Natural killer cell (primary cell): ENCODE results near the gene MGAT1. TPM values are rescaled to one million over a fixed set of nuclear protein-coding genes. Genes with fewer than 3 reads are reported as not detected.

Experiments
- ATAC-seq, 3 donors: fragments of 150-1000 bp in 2 of 3; fragments of 200-7000 bp in 1 of 3; cut with Tn5 transposase; 1 replicate in 1 of 3; 2 replicates in 2 of 3; pipeline ENCODE4 v1.10.0; 2021; ENCODE audit warnings: mild to moderate bottlenecking in 2 of 3, moderate library complexity in 2 of 3
- DNase-seq, 2 donors: peaks; one replicate each; pipeline versions ENCODE4 v3.0.0 to v3.0.0-alpha.2; 2013 to 2021; ENCODE audit warnings: mixed read lengths in 1 of 2
- H3K27ac ChIP-seq: one replicate; pipeline ENCODE4 v1.5.1; 2013; ENCODE audit warnings: mild to moderate bottlenecking, low read length
- H3K27me3 ChIP-seq: one replicate; pipeline ENCODE4 v1.6.1; 2013; ENCODE audit warnings: low read length; ENCODE audit not compliant: control insufficient read depth, insufficient read depth
- H3K36me3 ChIP-seq: one replicate; pipeline ENCODE4 v1.6.1; 2013; ENCODE audit warnings: low read length; ENCODE audit not compliant: control insufficient read depth, insufficient read depth
- H3K4me1 ChIP-seq: one replicate; pipeline ENCODE4 v1.6.1; 2013; ENCODE audit warnings: low read length; ENCODE audit not compliant: control insufficient read depth, insufficient read depth
- H3K4me3 ChIP-seq: one replicate; pipeline ENCODE4 v1.5.1; 2013; ENCODE audit warnings: low read length
- H3K9me3 ChIP-seq: one replicate; pipeline ENCODE4 v1.6.1; 2013; ENCODE audit warnings: low read length; ENCODE audit not compliant: control insufficient read depth, insufficient read depth
- H3K27ac Mint-ChIP-seq, 2 donors: one replicate each; pipeline ENCODE4 v1.8.0; 2022; ENCODE audit warnings: mild to moderate bottlenecking in 2 of 2, mixed read lengths in 2 of 2, moderate library complexity in 1 of 2
- H3K27me3 Mint-ChIP-seq, 2 donors: one replicate each; pipeline ENCODE4 v1.8.0; 2022; ENCODE audit warnings: low read depth in 2 of 2, mixed read lengths in 2 of 2
- H3K36me3 Mint-ChIP-seq: one replicate; pipeline ENCODE4 v1.8.0; 2022; ENCODE audit warnings: mixed read lengths
- H3K4me1 Mint-ChIP-seq, 2 donors: one replicate each; pipeline ENCODE4 v1.8.0; 2022; ENCODE audit warnings: mixed read lengths in 2 of 2
- H3K4me3 Mint-ChIP-seq: one replicate; pipeline ENCODE4 v1.8.0; 2022; ENCODE audit warnings: mild to moderate bottlenecking, moderate library complexity, mixed read lengths
- H3K9me3 Mint-ChIP-seq, 2 donors: one replicate each; pipeline ENCODE4 v1.8.0; 2022; ENCODE audit warnings: mixed read lengths in 2 of 2
- WGBS: methylation state at CpG from one replicate; pipeline ENCODE4 v1.1.7; 2013; ENCODE audit warnings: missing lambda C conversion rate; ENCODE audit not compliant: insufficient coverage; 5-methylcytosine and 5-hydroxymethylcytosine counted together
- intact Hi-C: fragments of 100-400 bp; cut with micrococcal nuclease; formaldehyde crosslinking; loops from one replicate; pipeline ENCODE4 v1.14.2; 2022
- total RNA-seq, 4 donors: library from RNA; stranded (reverse); fragments of 120-200 nt in 1 of 4; gene quantifications; one replicate each; pipeline versions ENCODE4 v1.2.3 to v1.2.4, GENCODE V29; 2013 to 2022
- TF ChIP-seq, protein P1 (sequence below): fragments of 200-600 bp; IDR thresholded peaks from one replicate; pipeline ENCODE4 v1.8.0; 2022; ENCODE audit warnings: antibody characterized with exemption

Gene MGAT1
- total RNA-seq, 3 donors from 2014 or later (not counting 1 experiment from before 2014, with no cell fraction given): 105 to 149 (median 130) TPM

DNA sequence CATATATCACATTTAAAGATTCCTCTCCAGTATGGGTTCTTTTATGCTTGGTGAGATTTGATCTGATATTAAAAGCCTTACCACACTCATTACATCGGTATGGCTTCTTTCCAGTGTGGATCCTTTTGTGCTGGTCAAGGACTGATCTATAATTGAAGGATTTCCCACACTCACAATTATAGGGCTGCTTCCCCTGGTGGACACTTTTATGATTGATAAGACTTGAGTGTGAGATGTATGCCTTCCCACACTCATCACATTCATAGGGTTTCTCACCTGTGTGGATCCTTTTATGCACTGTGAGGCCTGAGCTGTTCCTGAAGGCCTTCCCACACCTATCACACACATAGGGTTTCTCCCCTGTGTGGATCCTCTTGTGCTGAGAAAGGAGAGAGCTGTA is 46.3 kb upstream of the MGAT1 start:
- H3K36me3 ChIP-seq: peaks cover 26% of the 10 kb centered on the region
- Mint-ChIP-seq H3K9me3 (peaks cover 3 to 10% of the 10 kb centered on the region in 2 donors), H3K4me1 (peaks cover 7 to 12% of the 10 kb centered on the region in 2 donors), H3K27ac (no peak overlapping the region), H3K27me3 (no peaks in the 10 kb centered on the region), H3K4me3 (no peak overlapping the region), H3K36me3 (peaks cover 43% of the 10 kb centered on the region)
- TF ChIP-seq, protein P1, sequence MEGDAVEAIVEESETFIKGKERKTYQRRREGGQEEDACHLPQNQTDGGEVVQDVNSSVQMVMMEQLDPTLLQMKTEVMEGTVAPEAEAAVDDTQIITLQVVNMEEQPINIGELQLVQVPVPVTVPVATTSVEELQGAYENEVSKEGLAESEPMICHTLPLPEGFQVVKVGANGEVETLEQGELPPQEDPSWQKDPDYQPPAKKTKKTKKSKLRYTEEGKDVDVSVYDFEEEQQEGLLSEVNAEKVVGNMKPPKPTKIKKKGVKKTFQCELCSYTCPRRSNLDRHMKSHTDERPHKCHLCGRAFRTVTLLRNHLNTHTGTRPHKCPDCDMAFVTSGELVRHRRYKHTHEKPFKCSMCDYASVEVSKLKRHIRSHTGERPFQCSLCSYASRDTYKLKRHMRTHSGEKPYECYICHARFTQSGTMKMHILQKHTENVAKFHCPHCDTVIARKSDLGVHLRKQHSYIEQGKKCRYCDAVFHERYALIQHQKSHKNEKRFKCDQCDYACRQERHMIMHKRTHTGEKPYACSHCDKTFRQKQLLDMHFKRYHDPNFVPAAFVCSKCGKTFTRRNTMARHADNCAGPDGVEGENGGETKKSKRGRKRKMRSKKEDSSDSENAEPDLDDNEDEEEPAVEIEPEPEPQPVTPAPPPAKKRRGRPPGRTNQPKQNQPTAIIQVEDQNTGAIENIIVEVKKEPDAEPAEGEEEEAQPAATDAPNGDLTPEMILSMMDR: no peak
- DNase-seq: no peak
- no CpG with 5 or more reads among the region's 1 CpG for WGBS
- H3K9me3 ChIP-seq: peaks cover 28% of the 10 kb centered on the region
- intact Hi-C loops: no loop called here
- no peak overlapping the region for H3K4me3 ChIP-seq
- H3K4me1 ChIP-seq: no peaks in the 10 kb centered on the region
- ATAC-seq: no peak
- no peak overlapping the region for H3K27ac ChIP-seq
- no peaks in the 10 kb centered on the region for H3K27me3 ChIP-seq

DNA sequence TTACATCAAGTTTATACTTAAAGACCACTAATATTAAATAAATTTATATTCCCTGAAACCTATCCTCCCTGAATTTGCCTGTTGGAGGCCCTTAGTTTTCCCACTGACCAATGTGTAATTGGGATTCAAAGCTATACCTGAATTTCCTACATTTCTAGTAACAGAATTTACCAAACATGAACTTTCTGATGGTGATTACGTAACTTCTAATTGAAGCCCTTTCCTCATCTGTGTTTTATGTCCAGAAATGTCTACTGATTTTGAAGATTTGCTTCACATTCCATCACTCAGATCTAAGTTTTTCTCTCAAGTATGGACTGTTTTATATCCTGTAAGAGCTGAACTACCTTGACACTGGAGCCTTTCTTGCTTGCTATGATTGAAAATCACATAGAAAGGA is 45.7 kb upstream of the MGAT1 start:
- no CpG with 5 or more reads among the region's 1 CpG for WGBS
- no peaks in the 10 kb centered on the region for H3K27me3 ChIP-seq
- ATAC-seq (no peak), DNase-seq (no peak)
- peaks cover 26% of the 10 kb centered on the region for H3K36me3 ChIP-seq
- TF ChIP-seq, protein P1: no peak
- Mint-ChIP-seq H3K27me3 (no peaks in the 10 kb centered on the region), H3K36me3 (peaks cover 43% of the 10 kb centered on the region), H3K27ac (no peak overlapping the region), H3K9me3 (peaks cover 3 to 10% of the 10 kb centered on the region in 2 donors), H3K4me1 (peaks cover 4 to 12% of the 10 kb centered on the region in 2 donors), H3K4me3 (no peak overlapping the region)
- peaks cover 28% of the 10 kb centered on the region for H3K9me3 ChIP-seq
- intact Hi-C loops: no loop called here
- H3K27ac ChIP-seq: no peak overlapping the region
- no peaks in the 10 kb centered on the region for H3K4me1 ChIP-seq
- H3K4me3 ChIP-seq: no peak overlapping the region

DNA sequence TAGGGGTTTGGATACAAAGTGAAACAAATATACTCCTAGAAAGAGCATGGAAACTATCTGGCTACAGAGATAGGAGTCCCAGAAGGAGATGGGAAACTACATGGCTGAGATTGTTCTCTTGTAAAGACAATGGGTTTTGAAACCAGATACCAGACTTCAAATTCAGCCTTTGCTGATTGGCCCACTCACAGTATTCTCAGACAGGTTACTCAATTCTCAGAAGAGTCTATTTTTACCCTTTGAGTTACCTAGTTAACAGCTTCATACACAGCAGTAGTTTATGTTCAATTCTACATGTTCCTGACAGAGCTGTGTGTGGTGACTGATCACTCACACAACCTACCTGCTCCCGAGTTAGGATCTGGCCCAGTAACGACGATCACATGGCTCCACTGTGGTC is 44.4 kb upstream of the MGAT1 start:
- Histone ChIP-seq H3K36me3 (peaks cover 26% of the 10 kb centered on the region), H3K4me3 (no peak overlapping the region), H3K4me1 (no peaks in the 10 kb centered on the region), H3K27ac (no peak overlapping the region), H3K27me3 (no peaks in the 10 kb centered on the region), H3K9me3 (peaks cover 28% of the 10 kb centered on the region)
- Mint-ChIP-seq H3K9me3 (peaks cover 3 to 10% of the 10 kb centered on the region in 2 donors), H3K4me1 (peaks cover 4 to 12% of the 10 kb centered on the region in 2 donors), H3K4me3 (no peak overlapping the region), H3K27me3 (no peaks in the 10 kb centered on the region), H3K27ac (no peak overlapping the region), H3K36me3 (peaks cover 43% of the 10 kb centered on the region)
- WGBS: 33% methylated on average over 3 of the region's 3 CpGs
- ATAC-seq (no peak), DNase-seq (no peak)
- TF ChIP-seq, protein P1: no peak
- intact Hi-C loops: no loop called here

DNA sequence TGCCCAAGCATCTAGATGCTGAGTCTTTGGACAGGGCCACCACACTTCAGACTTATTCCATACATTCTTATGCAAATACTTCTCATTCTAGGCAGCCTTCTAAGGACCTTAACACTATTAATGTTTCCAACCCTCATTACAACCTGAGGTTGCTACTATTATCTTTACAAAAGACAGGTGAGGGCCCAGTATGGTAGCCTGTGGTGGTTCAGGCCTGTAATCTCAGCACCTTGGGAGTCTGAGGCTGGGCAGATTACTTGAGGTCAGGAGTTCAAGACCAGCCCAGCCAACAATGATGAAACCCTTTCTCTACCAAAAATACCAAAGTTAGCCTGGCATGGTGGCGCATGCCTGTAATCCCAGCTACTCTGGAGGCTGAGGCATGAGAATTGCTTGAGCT is 42.3 kb upstream of the MGAT1 start:
- no peak for ATAC-seq

More for the DNA sequence above, 42.3 kb upstream of the MGAT1 start:
- WGBS: 100% methylated on average over 1 of the region's 1 CpG
- no peaks in the 10 kb centered on the region for H3K27me3 ChIP-seq
- H3K27ac ChIP-seq: no peak overlapping the region
- Mint-ChIP-seq H3K27me3 (no peaks in the 10 kb centered on the region), H3K27ac (no peak overlapping the region), H3K4me3 (no peak overlapping the region), H3K9me3 (peaks cover 0 to 6% of the 10 kb centered on the region in 2 donors), H3K4me1 (peaks cover 4 to 12% of the 10 kb centered on the region in 2 donors), H3K36me3 (peaks cover 23% of the 10 kb centered on the region)
- H3K9me3 ChIP-seq: peaks cover 14% of the 10 kb centered on the region
- H3K4me3 ChIP-seq: no peak overlapping the region
- intact Hi-C loops: no loop called here
- no peaks in the 10 kb centered on the region for H3K4me1 ChIP-seq
- H3K36me3 ChIP-seq: peaks cover 12% of the 10 kb centered on the region
- no peak for DNase-seq
- TF ChIP-seq, protein P1: no peak
